K562 (cell line): Measurements from ENCODE around the gene BBLN. TPM values are rescaled to one million over a fixed set of nuclear protein-coding genes. Genes with fewer than 3 reads are reported as not detected.

Source experiments
- ATAC-seq: fragments of 200-7000 bp; cut with Tn5 transposase; 3 replicates; pipeline ENCODE4 v1.9.1; 2020; ENCODE audit warnings: moderate library complexity
- BruUV-seq: library from RNA; stranded (reverse); fragments of 400-500 nt; replicated peaks from 2 replicates; lab custom pipeline; 2021; lab: Mats Ljungman, UMichigan
- CTCF ChIA-PET: fragments of 300-600 bp; formaldehyde crosslinking; extraction: SDS; loops from one replicate; lab custom pipeline; 2021; ENCODE audit warnings: low intra/inter-chr PET ratio; lab: Yijun Ruan, JAX
- POLR2A ChIA-PET: fragments of 300-600, 350-650 bp; sonication (Branson Sonifier 250); formaldehyde crosslinking; extraction: SDS; loops from one replicate; lab custom pipeline; 2021; ENCODE audit warnings: antibody characterized with exemption, inconsistent platforms; lab: Yijun Ruan, JAX
- DNase-seq, 4 experiments: peaks; one replicate each; pipeline versions ENCODE4 v3.0.0 to v3.0.0-alpha.2; 2011 to 2018; ENCODE audit warnings: low spot score in 3 of 4, mixed read lengths in 3 of 4; ENCODE audit errors: extremely low read depth in 1 of 4
- FAIRE-seq: peaks from 2 replicates; lab custom pipeline; 2011; peaks lifted over from hg19 to GRCh38; lab: Jason Lieb, UNC
- H2AFZ ChIP-seq: 2 replicates; pipeline ENCODE4 v1.6.0; 2011; ENCODE audit warnings: low read depth, low read length, control low read depth, inconsistent platforms
- H3K27ac ChIP-seq: fragments of 200-600 bp; 3 replicates; pipeline ENCODE4 v1.8.0; 2011; ENCODE audit warnings: low read depth, mild to moderate bottlenecking, control low read depth, inconsistent platforms, low read length, moderate library complexity, mixed read lengths; ENCODE audit errors: extremely low read depth
- H3K27me3 ChIP-seq, 2 experiments: fragments of 300-600 bp in 1 of 2; 2 replicates in 1 of 2; 3 replicates in 1 of 2; pipeline versions ENCODE4 v1.6.0 to v1.8.0; 2011; ENCODE audit warnings: inconsistent platforms in 2 of 2, low read length in 2 of 2, mild to moderate bottlenecking in 1 of 2, mixed read lengths in 1 of 2, moderate library complexity in 1 of 2; ENCODE audit not compliant: control insufficient read depth in 2 of 2, insufficient read depth in 2 of 2
- H3K36me3 ChIP-seq: fragments of 300-600 bp; 3 replicates; pipeline ENCODE4 v1.8.0; 2011; ENCODE audit warnings: mild to moderate bottlenecking, low read length, inconsistent platforms; ENCODE audit not compliant: control insufficient read depth, insufficient read depth
- H3K4me1 ChIP-seq, 2 experiments: fragments of 200-600 bp in 1 of 2; replicated peaks in 1 of 2; 2 replicates in 1 of 2; 3 replicates in 1 of 2; pipeline versions ENCODE4 v1.5.1 to v1.8.0; 2011; ENCODE audit warnings: inconsistent platforms in 2 of 2, low read length in 2 of 2, mild to moderate bottlenecking in 1 of 2, mixed read lengths in 1 of 2, moderate library complexity in 1 of 2; ENCODE audit not compliant: control insufficient read depth in 2 of 2, insufficient read depth in 2 of 2
- H3K4me2 ChIP-seq: 2 replicates; pipeline ENCODE4 v1.6.1; 2011; ENCODE audit warnings: low read length, control low read depth, inconsistent platforms, mixed read lengths; ENCODE audit not compliant: insufficient read depth
- H3K4me3 ChIP-seq: fragments of 200-600 bp; sonication (generic), shearing (Covaris generic); 2 replicates; pipeline ENCODE4 v1.5.1; 2016; ENCODE audit warnings: control low read depth, inconsistent platforms
- H3K79me2 ChIP-seq: fragments of 200-600 bp; 3 replicates; pipeline ENCODE4 v1.8.0; 2011; ENCODE audit warnings: low read length, inconsistent platforms; ENCODE audit not compliant: control insufficient read depth, insufficient read depth
- H3K9ac ChIP-seq, 2 experiments: 2 replicates each; pipeline versions ENCODE4 v1.6.0 to v1.6.1; 2011; ENCODE audit warnings: low read depth in 2 of 2, low read length in 2 of 2, control low read depth in 1 of 2, inconsistent platforms in 1 of 2, mild to moderate bottlenecking in 1 of 2, mixed read lengths in 1 of 2; ENCODE audit not compliant: insufficient read depth in 1 of 2
- H3K9me1 ChIP-seq: one replicate; pipeline ENCODE4 v1.6.0; 2011; ENCODE audit warnings: inconsistent platforms, mild to moderate bottlenecking, low read length, moderate library complexity; ENCODE audit not compliant: control insufficient read depth, insufficient read depth
- H3K9me3 ChIP-seq: replicated peaks from 2 replicates; pipeline ENCODE4 v1.5.1; 2011; ENCODE audit warnings: low read depth, low read length, inconsistent platforms; ENCODE audit not compliant: control insufficient read depth, insufficient read depth
- H4K20me1 ChIP-seq: replicated peaks from 2 replicates; pipeline ENCODE4 v1.6.1; 2011; ENCODE audit warnings: low read length, inconsistent platforms, mixed read lengths; ENCODE audit not compliant: control insufficient read depth, insufficient read depth
- KLF16 ChIP-seq: IDR thresholded peaks from 2 replicates; pipeline ENCODE4 v1.6.1; 2016; ENCODE audit warnings: antibody characterized with exemption
- RFX1 ChIP-seq: fragments of 450-650 bp; IDR thresholded peaks from 2 replicates; pipeline ENCODE4 v1.6.1; 2016; ENCODE audit warnings: mild to moderate bottlenecking, moderate library complexity
- SMARCB1 ChIP-seq: IDR thresholded peaks from 2 replicates; pipeline ENCODE4 v1.6.1; 2011; ENCODE audit warnings: improper control_type of control experiment, low read depth; ENCODE audit not compliant: insufficient read length
- SP2 ChIP-seq: IDR thresholded peaks from 2 replicates; pipeline ENCODE4 v1.6.1; 2011; ENCODE audit warnings: mild to moderate bottlenecking, low read depth, low read length, moderate library complexity; ENCODE audit not compliant: poor library complexity, severe bottlenecking; ENCODE audit errors: extremely low read depth
- WGBS: fragments of 100-300 bp; shearing (Covaris generic); methylation state at CpG from one replicate; pipeline ENCODE4 v1.1.6; 2016; ENCODE audit warnings: low coverage, mixed read lengths; ENCODE audit not compliant: insufficient coverage; ENCODE audit errors: missing lambda C conversion rate; 5-methylcytosine and 5-hydroxymethylcytosine counted together
- in situ Hi-C: fragments of 300-500 bp; cut with MboI; formaldehyde crosslinking; loops from 4 replicates; pipeline ENCODE4 v1.15.0; 2018; ENCODE audit warnings: inconsistent platforms, mixed read lengths
- intact Hi-C: fragments of 100-400 bp; cut with micrococcal nuclease; formaldehyde crosslinking; loops from 2 replicates; pipeline ENCODE4 v1.14.2; 2022
- polyA plus RNA-seq, 8 experiments: library from polyadenylated mRNA; depleted of rRNA in 4 of 8; stranded (reverse) in 5 of 8; unstranded in 3 of 8; fragments of >200 nt; fragmentation: Nextera tagmentation in 2 of 8; fragmentation: Illumina TruSeq in 1 of 8; extraction: Ambion mirVana in 2 of 8; extraction: Trizol in 1 of 8; gene quantifications; 2 replicates each; pipeline versions ENCODE4 v1.2.1 to v1.2.3, GENCODE V29; 2011 to 2014; ENCODE audit warnings: inconsistent platforms in 1 of 8, missing spikeins in 1 of 8
- total RNA-seq, 7 experiments: library from RNA; depleted of rRNA in 6 of 7; stranded (reverse); fragments of >200 nt in 6 of 7; fragmentation: Illumina TruSeq in 2 of 7; extraction: Trizol in 2 of 7; gene quantifications; 2 replicates each; pipeline versions ENCODE4 v1.2.1 to v1.2.3, GENCODE V29; 2011 to 2021; ENCODE audit warnings: low replicate concordance in 1 of 7
- TF ChIP-seq, protein P1 (sequence below): fragments of 450-650 bp; formaldehyde crosslinking; IDR thresholded peaks from 2 replicates; pipeline ENCODE4 v1.4.0; 2020; ENCODE audit warnings: mild to moderate bottlenecking, mixed read lengths

The BBLN gene
- total and polyA plus RNA-seq, 9 of the 15 experiments (the other 6 are each of a cell fraction or from before 2014, with no cell fraction given), result 4.2 to 331 (median 87.1) TPM

GRCh38 chr9:128204858-128205257 is 44.8 kb downstream of the BBLN start:
- DNase-seq (no peak), FAIRE-seq (no peak), ATAC-seq (no peak)
- intact Hi-C loops, result loop anchor here (2.0 to 5.0 kb wide), 2 partner anchors 14 to 43 kb away; partner anchors contain the start of genes BBLN and CIZ1
- H3K4me1 ChIP-seq, result peaks cover 22 to 46% of the 10 kb centered on the region in 2 experiments
- H3K4me2 ChIP-seq, result no peak overlapping the region
- peak overlapping the region in 1 of 2 experiments; percentile 11; a peak in 1 of 4 replicates for H3K9ac ChIP-seq
- H3K4me3 ChIP-seq, result no peak overlapping the region
- TF ChIP-seq SMARCB1 (peak; percentile 21), SP2 (peak; percentile 1), RFX1 (no peak), KLF16 (no peak)
- TF ChIP-seq, protein P1, sequence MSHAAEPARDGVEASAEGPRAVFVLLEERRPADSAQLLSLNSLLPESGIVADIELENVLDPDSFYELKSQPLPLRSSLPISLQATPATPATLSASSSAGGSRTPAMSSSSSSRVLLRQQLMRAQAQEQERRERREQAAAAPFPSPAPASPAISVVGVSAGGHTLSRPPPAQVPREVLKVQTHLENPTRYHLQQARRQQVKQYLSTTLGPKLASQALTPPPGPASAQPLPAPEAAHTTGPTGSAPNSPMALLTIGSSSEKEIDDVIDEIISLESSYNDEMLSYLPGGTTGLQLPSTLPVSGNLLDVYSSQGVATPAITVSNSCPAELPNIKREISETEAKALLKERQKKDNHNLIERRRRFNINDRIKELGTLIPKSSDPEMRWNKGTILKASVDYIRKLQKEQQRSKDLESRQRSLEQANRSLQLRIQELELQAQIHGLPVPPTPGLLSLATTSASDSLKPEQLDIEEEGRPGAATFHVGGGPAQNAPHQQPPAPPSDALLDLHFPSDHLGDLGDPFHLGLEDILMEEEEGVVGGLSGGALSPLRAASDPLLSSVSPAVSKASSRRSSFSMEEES (CRISPR knock-in tag), result peak; percentile 75
- 61% methylated on average over 7 of the region's 7 CpGs for WGBS
- peaks cover 3% of the 10 kb centered on the region for H4K20me1 ChIP-seq
- H3K9me1 ChIP-seq, result peaks cover 3% of the 10 kb centered on the region
- 0 out of 3 replicates have a peak, but pooled peaks cover 4% of the 10 kb centered on the region for H3K36me3 ChIP-seq
- H2AFZ ChIP-seq, result no peak overlapping the region
- POLR2A ChIA-PET, result interaction anchor here (0.6 kb wide), 1 partner anchor 9 kb away, joined by 4 read pairs; no protein-coding TSS in a partner anchor
- no peaks in the 10 kb centered on the region for H3K27me3 ChIP-seq
- in situ Hi-C loops, result no loop called here
- no peaks in the 10 kb centered on the region for H3K79me2 ChIP-seq
- CTCF ChIA-PET, result no interaction called here
- H3K27ac ChIP-seq, result no peak overlapping the region
- no TSS peak for BruUV-seq
- H3K9me3 ChIP-seq, result no peaks in the 10 kb centered on the region
